ENCODE results near the gene NUDCD3. TPM values are rescaled to one million over a fixed set of nuclear protein-coding genes. Genes with fewer than 3 reads are reported as not detected.

The NUDCD3 gene
- 107 TPM for total RNA-seq
- long read RNA-seq, full-length matches to known transcripts: 199 of 256 reads
- long read RNA-seq, partial matches to known transcripts: 49 of 256 reads
- long read RNA-seq, other reads (novel, unspliced or antisense): 8 of 256 reads

GRCh38 chr7:44490351-44491200 is at the start of gene NUDCD3:
NUDCD3 (minus strand) TSS chr7:44490658; CDS start chr7:44490600, 58 bp downstream.
- peaks cover 11% of the 10 kb centered on the region for H3K27me3 ChIP-seq (ENCODE audit: low read depth)
- intact Hi-C loops (cut with micrococcal nuclease): no loop called here
- no peaks in the 10 kb centered on the region for H3K36me3 ChIP-seq
- no peaks in the 10 kb centered on the region for H3K9me3 ChIP-seq (replicated peaks)
- peaks cover 51% of the 10 kb centered on the region for H3K4me1 ChIP-seq
- peak; percentile 15 for TF ChIP-seq CTCF (IDR thresholded peaks at IDR 0.05; ENCODE audit: borderline replicate concordance)
- DNase-seq: peak; percentile 84
- peak within 1 kb of the TSS; percentile 99 for H3K27ac ChIP-seq (replicated peaks)
- H3K4me3 ChIP-seq: peak within 1 kb of the TSS; percentile 95

- no peaks in the 10 kb centered on the region for H3K4me1 ChIP-seq
- no peaks in the 10 kb centered on the region for H3K36me3 ChIP-seq
- DNase-seq: no peak
- TF ChIP-seq CTCF (IDR thresholded peaks at IDR 0.05; ENCODE audit: borderline replicate concordance): no peak
- no peaks in the 10 kb centered on the region for H3K27me3 ChIP-seq (ENCODE audit: low read depth)
- H3K27ac ChIP-seq (replicated peaks): no peak overlapping the region
- no peaks in the 10 kb centered on the region for H3K9me3 ChIP-seq (replicated peaks)
- H3K4me3 ChIP-seq: no peak overlapping the region
- intact Hi-C loops (cut with micrococcal nuclease): no loop called here
These were observed 49.4 kb upstream of the NUDCD3 start for GRCh38 chr7:44539669-44540506.

- Histone ChIP-seq H3K27me3 (ENCODE audit: low read depth) (no peaks in the 10 kb centered on the region), H3K4me3 (no peak overlapping the region), H3K27ac (replicated peaks) (no peak overlapping the region), H3K4me1 (no peaks in the 10 kb centered on the region), H3K9me3 (replicated peaks) (no peaks in the 10 kb centered on the region), H3K36me3 (no peaks in the 10 kb centered on the region)
- no peak for TF ChIP-seq CTCF (IDR thresholded peaks at IDR 0.05; ENCODE audit: borderline replicate concordance)
- no peak for DNase-seq
- intact Hi-C loops (cut with micrococcal nuclease): no loop called here
These were observed 48.6 kb upstream of the NUDCD3 start for GRCh38 chr7:44538798-44539668.

- no peak overlapping the region for H3K4me3 ChIP-seq
- H3K27me3 ChIP-seq (ENCODE audit: low read depth): no peaks in the 10 kb centered on the region
- no peak for TF ChIP-seq CTCF (IDR thresholded peaks at IDR 0.05; ENCODE audit: borderline replicate concordance)
- DNase-seq: no peak
- no peak overlapping the region for H3K27ac ChIP-seq (replicated peaks)
- H3K36me3 ChIP-seq: no peaks in the 10 kb centered on the region
- intact Hi-C loops (cut with micrococcal nuclease): no loop called here
- H3K4me1 ChIP-seq: no peaks in the 10 kb centered on the region
- H3K9me3 ChIP-seq (replicated peaks): no peaks in the 10 kb centered on the region
These were observed 47.8 kb upstream of the NUDCD3 start for GRCh38 chr7:44538093-44538797.

Data from left ventricle myocardium inferior (tissue), 1 donor.